Hepatocyte (in vitro differentiated cells): ENCODE data around the gene NCOR2. TPM values are rescaled to one million over a fixed set of nuclear protein-coding genes. Genes with fewer than 3 reads are reported as not detected.

Experiments used
- DNase-seq: peaks from one replicate; pipeline ENCODE4 v3.0.0-alpha.2; 2016; ENCODE audit warnings: low spot score
- H2AFZ ChIP-seq: fragments of 200-600 bp; sonication (generic); 2 replicates; pipeline ENCODE4 v1.6.0; 2016; ENCODE audit warnings: antibody characterized with exemption, mild to moderate bottlenecking
- H3K27ac ChIP-seq: fragments of 200-600 bp; sonication (generic); 2 replicates; pipeline ENCODE4 v1.5.1; 2016; ENCODE audit warnings: mild to moderate bottlenecking
- H3K27me3 ChIP-seq: fragments of 200-600 bp; sonication (generic); 2 replicates; pipeline ENCODE4 v1.6.1; 2016
- H3K36me3 ChIP-seq: fragments of 200-600 bp; sonication (generic); replicated peaks from 2 replicates; pipeline ENCODE4 v1.5.1; 2016; ENCODE audit warnings: low read depth; ENCODE audit not compliant: insufficient read depth
- H3K4me1 ChIP-seq: fragments of 200-600 bp; sonication (generic); 2 replicates; pipeline ENCODE4 v1.5.1; 2016; ENCODE audit warnings: mild to moderate bottlenecking, moderate library complexity; ENCODE audit not compliant: insufficient read depth
- H3K4me2 ChIP-seq: fragments of 200-600 bp; sonication (generic); 2 replicates; pipeline ENCODE4 v1.6.0; 2016
- H3K4me3 ChIP-seq: fragments of 200-600 bp; sonication (generic); 2 replicates; pipeline ENCODE4 v1.5.1; 2016; ENCODE audit warnings: mild to moderate bottlenecking
- H3K79me2 ChIP-seq: fragments of 200-600 bp; sonication (generic); 2 replicates; pipeline ENCODE4 v1.6.0; 2017; ENCODE audit warnings: mild to moderate bottlenecking
- H3K9me2 ChIP-seq: fragments of 200-600 bp; sonication (generic); replicated peaks from 2 replicates; pipeline ENCODE4 v1.6.0; 2017; ENCODE audit warnings: mild to moderate bottlenecking; ENCODE audit not compliant: insufficient read depth
- H3K9me3 ChIP-seq: fragments of 200-600 bp; sonication (generic); 2 replicates; pipeline ENCODE4 v1.5.1; 2016; ENCODE audit warnings: low read depth, mild to moderate bottlenecking
- H4K20me1 ChIP-seq: fragments of 200-600 bp; sonication (generic); 2 replicates; pipeline ENCODE4 v1.6.0; 2016; ENCODE audit warnings: mild to moderate bottlenecking; ENCODE audit not compliant: insufficient read depth, poor library complexity, severe bottlenecking
- CTCF ChIP-seq: fragments of 200-600 bp; sonication (generic); IDR thresholded peaks from 2 replicates; pipeline ENCODE4 v1.5.1; 2016; ENCODE audit warnings: antibody characterized with exemption, mild to moderate bottlenecking; ENCODE audit not compliant: poor library complexity
- EZH2 ChIP-seq: fragments of 200-600 bp; sonication (generic); IDR thresholded peaks from 2 replicates; pipeline ENCODE4 v1.6.1; 2016; ENCODE audit warnings: antibody characterized with exemption, mild to moderate bottlenecking, borderline replicate concordance
- EZH2phosphoT487 ChIP-seq: fragments of 200-600 bp; sonication (generic); IDR thresholded peaks from one replicate; pipeline ENCODE4 v1.6.1; 2018; ENCODE audit warnings: antibody characterized with exemption, mild to moderate bottlenecking, low read depth, moderate library complexity; ENCODE audit not compliant: unreplicated experiment, severe bottlenecking
- WGBS: methylation state at CpG from one replicate; pipeline ENCODE4 v1.1.6; 2016; ENCODE audit warnings: low lambda C conversion rate; ENCODE audit errors: missing lambda C conversion rate; 5-methylcytosine and 5-hydroxymethylcytosine counted together
- polyA plus RNA-seq: library from polyadenylated mRNA; unstranded; fragments of >200 nt; fragmentation: Nextera tagmentation; extraction: Ambion mirVana; gene quantifications from 2 replicates; pipeline ENCODE4 v1.2.1, GENCODE V29; 2016
- total RNA-seq: library from RNA; depleted of rRNA; stranded (reverse); fragments of >200 nt; gene quantifications from 2 replicates; pipeline ENCODE4 v1.2.3, GENCODE V29; 2014

The NCOR2 gene
- total and polyA plus RNA-seq, 2 experiments from 2014 or later = 40.3 to 121 TPM

GRCh38 chr12:124592481-124593160, 25.2 kb upstream of the NCOR2 start:
- Histone ChIP-seq H2AFZ (no peak overlapping the region), H3K27ac (no peak overlapping the region), H3K4me2 (no peak overlapping the region)

GRCh38 chr12:124592050-124592449, 24.6 kb upstream of the NCOR2 start:
- H3K4me3 ChIP-seq = no peak overlapping the region
- no peaks in the 10 kb centered on the region for H4K20me1 ChIP-seq
- no peak overlapping the region for H3K4me2 ChIP-seq
- H2AFZ ChIP-seq = no peak overlapping the region
- 84% methylated on average over 6 of the region's 6 CpGs for WGBS
- H3K79me2 ChIP-seq = no peaks in the 10 kb centered on the region
- TF ChIP-seq EZH2phosphoT487 (no peak), EZH2 (no peak), CTCF (no peak)
- H3K9me3 ChIP-seq = no peaks in the 10 kb centered on the region
- no peaks in the 10 kb centered on the region for H3K27me3 ChIP-seq
- no peak overlapping the region for H3K27ac ChIP-seq
- peaks cover 5% of the 10 kb centered on the region for H3K4me1 ChIP-seq
- H3K36me3 ChIP-seq = no peaks in the 10 kb centered on the region
- no peak for DNase-seq
- no peaks in the 10 kb centered on the region for H3K9me2 ChIP-seq

More at GRCh38 chr12:124592481-124593160, 25.2 kb upstream of the NCOR2 start:
- no peak for DNase-seq
- no peak for TF ChIP-seq CTCF
- no peak for TF ChIP-seq EZH2phosphoT487
- TF ChIP-seq EZH2 = no peak
- no peaks in the 10 kb centered on the region for H3K27me3 ChIP-seq
- no peaks in the 10 kb centered on the region for H4K20me1 ChIP-seq
- peaks cover 5% of the 10 kb centered on the region for H3K4me1 ChIP-seq
- WGBS = 80% methylated on average over 21 of the region's 21 CpGs
- H3K9me2 ChIP-seq = no peaks in the 10 kb centered on the region
- H3K36me3 ChIP-seq = no peaks in the 10 kb centered on the region
- H3K79me2 ChIP-seq = no peaks in the 10 kb centered on the region
- no peak overlapping the region for H3K4me3 ChIP-seq
- H3K9me3 ChIP-seq = no peaks in the 10 kb centered on the region

- H4K20me1 ChIP-seq = no peaks in the 10 kb centered on the region
- H2AFZ ChIP-seq = no peak overlapping the region
- no peak for TF ChIP-seq EZH2phosphoT487
- TF ChIP-seq CTCF = no peak
- no peak for TF ChIP-seq EZH2
- H3K9me2 ChIP-seq = no peaks in the 10 kb centered on the region
- H3K27me3 ChIP-seq = no peaks in the 10 kb centered on the region
- H3K79me2 ChIP-seq = no peaks in the 10 kb centered on the region
- no peak overlapping the region for H3K27ac ChIP-seq
- no peak for DNase-seq
- no peaks in the 10 kb centered on the region for H3K9me3 ChIP-seq
- H3K36me3 ChIP-seq = no peaks in the 10 kb centered on the region
- H3K4me1 ChIP-seq = peaks cover 12% of the 10 kb centered on the region
- no peak overlapping the region for H3K4me2 ChIP-seq
- H3K4me3 ChIP-seq = no peak overlapping the region
- WGBS = 96% methylated on average over 6 of the region's 6 CpGs
Observed at GRCh38 chr12:124590447-124590846, 23.0 kb upstream of the NCOR2 start.
